ENCODE measurements around the gene DKC1. TPM values are rescaled to one million over a fixed set of nuclear protein-coding genes. Genes with fewer than 3 reads are reported as not detected.

Gene DKC1
- total RNA-seq, 1 experiment from 2014 or later: 123 TPM

DNA sequence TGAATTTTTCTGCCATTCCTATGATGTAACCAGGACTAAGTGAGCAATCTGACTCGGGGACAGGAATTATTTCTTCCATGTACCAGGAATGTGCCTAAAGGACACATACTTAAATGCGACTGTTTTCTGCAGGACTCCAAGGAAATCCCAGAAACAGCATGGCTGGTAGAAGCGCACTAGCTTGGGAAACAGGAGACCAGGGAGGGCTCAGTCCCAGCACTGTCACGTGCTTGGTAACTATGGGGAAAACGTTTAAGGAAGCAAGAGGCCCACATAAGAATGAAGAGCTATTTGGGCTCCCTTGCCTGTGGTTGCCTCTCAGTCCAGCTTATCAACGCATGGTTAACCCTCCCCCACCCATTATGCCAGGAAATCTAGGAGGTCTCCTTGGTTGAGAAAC, 23.1 kb downstream of the DKC1 start (continued):
- no peak for TF ChIP-seq POLR2AphosphoS5 (IDR thresholded peaks at IDR 0.05; ENCODE audit: low read depth, low read length)

DNA sequence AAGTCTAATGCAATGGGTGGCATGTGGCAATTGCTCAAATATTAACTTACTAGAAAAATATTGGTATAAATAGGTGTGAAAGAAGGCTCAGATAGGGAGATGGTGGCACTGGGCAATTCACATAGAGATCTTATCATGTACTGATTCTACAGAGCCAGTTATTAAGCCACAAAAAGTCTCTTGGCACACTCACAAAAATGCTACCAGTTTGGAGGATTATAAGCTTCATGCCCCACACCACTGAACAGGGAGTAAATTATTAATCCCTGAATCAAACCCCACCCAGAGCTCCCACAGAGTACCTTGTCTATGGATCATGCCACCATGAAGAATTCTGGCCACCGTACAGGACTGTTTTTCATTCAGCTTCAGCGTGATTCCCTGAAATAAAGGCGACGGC, 28.8 kb downstream of the DKC1 start:
- ChIA-PET RAD21 (ENCODE audit: low non-redundant PET in 1 of 2, low total read pairs in 2 of 2, uncharacterized antibody in 2 of 2, unreplicated experiment in 2 of 2) (no interaction called here), POLR2A (no interaction called here), CTCF (no interaction called here)
- Histone ChIP-seq H3K9me2 (ENCODE audit: insufficient read depth) (no peaks in the 10 kb centered on the region), H3K9me3 (ENCODE audit: control insufficient read depth in 1 of 2, insufficient read depth in 1 of 2, low read depth in 1 of 2, low read length in 2 of 2) (no peaks in the 10 kb centered on the region), H3K4me2 (ENCODE audit: low read length) (no peak overlapping the region), H3K79me2 (ENCODE audit: insufficient read depth, low read length) (no peaks in the 10 kb centered on the region), H2AFZ (ENCODE audit: low read depth, low read length, poor library complexity, severe bottlenecking) (no peak overlapping the region), H3K27ac (ENCODE audit: low read depth, low read length) (no peak overlapping the region), H3K36me3 (ENCODE audit: control insufficient read depth in 1 of 2, insufficient read depth in 2 of 2, low read length in 2 of 2) (no peaks in the 10 kb centered on the region), H3K9ac (ENCODE audit: low read length) (no peak overlapping the region), H3K4me1 (ENCODE audit: control insufficient read depth in 1 of 2, insufficient read depth in 2 of 2, low read length in 2 of 2) (peaks cover under 1 to 3% of the 10 kb centered on the region in 2 experiments; a peak in 3 of 4 replicates), H4K20me1 (ENCODE audit: insufficient read depth) (no peaks in the 10 kb centered on the region), H3K4me3 (replicated peaks in 1 of 2; ENCODE audit: low read depth in 1 of 2, low read length in 2 of 2) (no peak overlapping the region), H3K27me3 (ENCODE audit: insufficient read depth, low read length) (no peaks in the 10 kb centered on the region)
- intact Hi-C loops (cut with micrococcal nuclease): no loop called here
- no peak for ATAC-seq
- no TSS peak for BruUV-seq (replicated peaks)
- TF ChIP-seq SP1 (IDR thresholded peaks at IDR 0.05; ENCODE audit: low read depth) (no peak), YY1 (IDR thresholded peaks at IDR 0.05; ENCODE audit: extremely low read depth, insufficient replicate concordance, low read depth, low read length) (no peak), ZNF274 (IDR thresholded peaks at IDR 0.05; ENCODE audit: low read depth, low read length) (no peak), JUND (IDR thresholded peaks at IDR 0.05) (no peak), ELF1 (IDR thresholded peaks at IDR 0.05; ENCODE audit: borderline replicate concordance, low read depth) (no peak), EZH2phosphoT487 (IDR thresholded peaks at IDR 0.05; ENCODE audit: borderline replicate concordance) (no peak), EGR1 (IDR thresholded peaks at IDR 0.05; ENCODE audit: low read depth) (no peak), POLR2A (IDR thresholded peaks at IDR 0.05; ENCODE audit: borderline replicate concordance, extremely low read depth, insufficient read depth, insufficient read length) (no peak), ZFX (IDR thresholded peaks at IDR 0.05) (no peak), EZH2 (IDR thresholded peaks at IDR 0.05) (no peak), CBX3 (IDR thresholded peaks at IDR 0.05; ENCODE audit: low read depth) (no peak), FOSL1 (IDR thresholded peaks at IDR 0.05; ENCODE audit: low read depth) (no peak), POLR2AphosphoS5 (IDR thresholded peaks at IDR 0.05; ENCODE audit: low read depth, low read length) (no peak)
- TF ChIP-seq, protein P1, sequence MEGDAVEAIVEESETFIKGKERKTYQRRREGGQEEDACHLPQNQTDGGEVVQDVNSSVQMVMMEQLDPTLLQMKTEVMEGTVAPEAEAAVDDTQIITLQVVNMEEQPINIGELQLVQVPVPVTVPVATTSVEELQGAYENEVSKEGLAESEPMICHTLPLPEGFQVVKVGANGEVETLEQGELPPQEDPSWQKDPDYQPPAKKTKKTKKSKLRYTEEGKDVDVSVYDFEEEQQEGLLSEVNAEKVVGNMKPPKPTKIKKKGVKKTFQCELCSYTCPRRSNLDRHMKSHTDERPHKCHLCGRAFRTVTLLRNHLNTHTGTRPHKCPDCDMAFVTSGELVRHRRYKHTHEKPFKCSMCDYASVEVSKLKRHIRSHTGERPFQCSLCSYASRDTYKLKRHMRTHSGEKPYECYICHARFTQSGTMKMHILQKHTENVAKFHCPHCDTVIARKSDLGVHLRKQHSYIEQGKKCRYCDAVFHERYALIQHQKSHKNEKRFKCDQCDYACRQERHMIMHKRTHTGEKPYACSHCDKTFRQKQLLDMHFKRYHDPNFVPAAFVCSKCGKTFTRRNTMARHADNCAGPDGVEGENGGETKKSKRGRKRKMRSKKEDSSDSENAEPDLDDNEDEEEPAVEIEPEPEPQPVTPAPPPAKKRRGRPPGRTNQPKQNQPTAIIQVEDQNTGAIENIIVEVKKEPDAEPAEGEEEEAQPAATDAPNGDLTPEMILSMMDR (IDR thresholded peaks at IDR 0.05 in 2 of 3, conservative IDR thresholded peaks at IDR 0.05 in 1 of 3; ENCODE audit: borderline replicate concordance in 1 of 3, insufficient read depth in 1 of 3, low read depth in 2 of 3, low read length in 2 of 3): no peak
- TF ChIP-seq, protein P2, sequence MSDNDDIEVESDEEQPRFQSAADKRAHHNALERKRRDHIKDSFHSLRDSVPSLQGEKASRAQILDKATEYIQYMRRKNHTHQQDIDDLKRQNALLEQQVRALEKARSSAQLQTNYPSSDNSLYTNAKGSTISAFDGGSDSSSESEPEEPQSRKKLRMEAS (IDR thresholded peaks at IDR 0.05): no peak
- TF ChIP-seq, protein P3, sequence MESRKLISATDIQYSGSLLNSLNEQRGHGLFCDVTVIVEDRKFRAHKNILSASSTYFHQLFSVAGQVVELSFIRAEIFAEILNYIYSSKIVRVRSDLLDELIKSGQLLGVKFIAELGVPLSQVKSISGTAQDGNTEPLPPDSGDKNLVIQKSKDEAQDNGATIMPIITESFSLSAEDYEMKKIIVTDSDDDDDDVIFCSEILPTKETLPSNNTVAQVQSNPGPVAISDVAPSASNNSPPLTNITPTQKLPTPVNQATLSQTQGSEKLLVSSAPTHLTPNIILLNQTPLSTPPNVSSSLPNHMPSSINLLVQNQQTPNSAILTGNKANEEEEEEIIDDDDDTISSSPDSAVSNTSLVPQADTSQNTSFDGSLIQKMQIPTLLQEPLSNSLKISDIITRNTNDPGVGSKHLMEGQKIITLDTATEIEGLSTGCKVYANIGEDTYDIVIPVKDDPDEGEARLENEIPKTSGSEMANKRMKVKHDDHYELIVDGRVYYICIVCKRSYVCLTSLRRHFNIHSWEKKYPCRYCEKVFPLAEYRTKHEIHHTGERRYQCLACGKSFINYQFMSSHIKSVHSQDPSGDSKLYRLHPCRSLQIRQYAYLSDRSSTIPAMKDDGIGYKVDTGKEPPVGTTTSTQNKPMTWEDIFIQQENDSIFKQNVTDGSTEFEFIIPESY (IDR thresholded peaks at IDR 0.05; ENCODE audit: extremely low read depth, insufficient replicate concordance, low read length): no peak
- TF ChIP-seq, protein P4, sequence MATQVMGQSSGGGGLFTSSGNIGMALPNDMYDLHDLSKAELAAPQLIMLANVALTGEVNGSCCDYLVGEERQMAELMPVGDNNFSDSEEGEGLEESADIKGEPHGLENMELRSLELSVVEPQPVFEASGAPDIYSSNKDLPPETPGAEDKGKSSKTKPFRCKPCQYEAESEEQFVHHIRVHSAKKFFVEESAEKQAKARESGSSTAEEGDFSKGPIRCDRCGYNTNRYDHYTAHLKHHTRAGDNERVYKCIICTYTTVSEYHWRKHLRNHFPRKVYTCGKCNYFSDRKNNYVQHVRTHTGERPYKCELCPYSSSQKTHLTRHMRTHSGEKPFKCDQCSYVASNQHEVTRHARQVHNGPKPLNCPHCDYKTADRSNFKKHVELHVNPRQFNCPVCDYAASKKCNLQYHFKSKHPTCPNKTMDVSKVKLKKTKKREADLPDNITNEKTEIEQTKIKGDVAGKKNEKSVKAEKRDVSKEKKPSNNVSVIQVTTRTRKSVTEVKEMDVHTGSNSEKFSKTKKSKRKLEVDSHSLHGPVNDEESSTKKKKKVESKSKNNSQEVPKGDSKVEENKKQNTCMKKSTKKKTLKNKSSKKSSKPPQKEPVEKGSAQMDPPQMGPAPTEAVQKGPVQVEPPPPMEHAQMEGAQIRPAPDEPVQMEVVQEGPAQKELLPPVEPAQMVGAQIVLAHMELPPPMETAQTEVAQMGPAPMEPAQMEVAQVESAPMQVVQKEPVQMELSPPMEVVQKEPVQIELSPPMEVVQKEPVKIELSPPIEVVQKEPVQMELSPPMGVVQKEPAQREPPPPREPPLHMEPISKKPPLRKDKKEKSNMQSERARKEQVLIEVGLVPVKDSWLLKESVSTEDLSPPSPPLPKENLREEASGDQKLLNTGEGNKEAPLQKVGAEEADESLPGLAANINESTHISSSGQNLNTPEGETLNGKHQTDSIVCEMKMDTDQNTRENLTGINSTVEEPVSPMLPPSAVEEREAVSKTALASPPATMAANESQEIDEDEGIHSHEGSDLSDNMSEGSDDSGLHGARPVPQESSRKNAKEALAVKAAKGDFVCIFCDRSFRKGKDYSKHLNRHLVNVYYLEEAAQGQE (IDR thresholded peaks at IDR 0.05; ENCODE audit: low read depth): no peak
- no peak for DNase-seq (ENCODE audit: low read depth, low spot score)

Measured in HCT116 (cell line).